ENCODE results near the gene FOXQ1. TPM values are rescaled to one million over a fixed set of nuclear protein-coding genes. Genes with fewer than 3 reads are reported as not detected.

FOXQ1 gene
- polyA plus RNA-seq, 1 of the 3 experiments (the other 2 are of a cell fraction) = not detected

GRCh38 chr6:1316489-1316971 is 4.6 kb downstream of the FOXQ1 start:
- H4K20me1 ChIP-seq (ENCODE audit: insufficient read depth) = no peaks in the 10 kb centered on the region
- no peak overlapping the region for H2AFZ ChIP-seq (ENCODE audit: low read depth)
- H3K4me1 ChIP-seq (ENCODE audit: control insufficient read depth in 1 of 2, insufficient read depth in 2 of 2, low read depth in 1 of 2, low read length in 1 of 2) = no peaks in the 10 kb centered on the region; a peak in 1 of 4 replicates
- no peaks in the 10 kb centered on the region for H3K36me3 ChIP-seq (replicated peaks in 1 of 2; ENCODE audit: control insufficient read depth in 1 of 2, insufficient read depth in 2 of 2, low read length in 1 of 2)
- ChIA-PET POLR2A (no interaction called here), CTCF (no interaction called here)
- H3K9ac ChIP-seq = no peak overlapping the region
- no peaks in the 10 kb centered on the region for H3K79me2 ChIP-seq (ENCODE audit: insufficient read depth)
- peak overlapping the region; percentile 38 to 58 for H3K4me3 ChIP-seq (ENCODE audit: low read depth in 2 of 2, low read length in 1 of 2)
- TF ChIP-seq EZH2phosphoT487 (IDR thresholded peaks at IDR 0.05; ENCODE audit: borderline replicate concordance, low read depth) (no peak), ZBTB33 (IDR thresholded peaks at IDR 0.05; ENCODE audit: borderline replicate concordance, low read depth) (no peak), TAF1 (IDR thresholded peaks at IDR 0.05; ENCODE audit: borderline replicate concordance, low read depth, low read length) (no peak), SIN3A (IDR thresholded peaks at IDR 0.05; ENCODE audit: borderline replicate concordance, low read depth, low read length) (no peak), FOXM1 (IDR thresholded peaks at IDR 0.05; ENCODE audit: low read depth) (no peak), MEF2A (IDR thresholded peaks at IDR 0.05; ENCODE audit: borderline replicate concordance, low read depth) (no peak)
- peaks cover 3% of the 10 kb centered on the region for H3F3A ChIP-seq (replicated peaks; ENCODE audit: insufficient read depth)
- peaks cover 38% of the 10 kb centered on the region for H3K27me3 ChIP-seq (ENCODE audit: insufficient read depth)
- no peak overlapping the region for H3K27ac ChIP-seq (ENCODE audit: low read depth in 2 of 2, low read length in 1 of 2)
- no peaks in the 10 kb centered on the region for H3K9me3 ChIP-seq
- whole genome bisulfite sequencing (ENCODE audit: low lambda C conversion rate) = 2% methylated on average over 7 of the region's 35 CpGs
- peak overlapping the region; percentile 71; the same call in 1 of the 2 replicates for H3K4me2 ChIP-seq
- H3K9me2 ChIP-seq = no peaks in the 10 kb centered on the region
- DNase-seq = peak; percentile 29

GRCh38 chr6:1317302-1317815 is 5.5 kb downstream of the FOXQ1 start:
- no peak overlapping the region for H3K4me3 ChIP-seq (ENCODE audit: low read depth in 2 of 2, low read length in 1 of 2)
- no peak overlapping the region for H3K27ac ChIP-seq (ENCODE audit: low read depth in 2 of 2, low read length in 1 of 2)
- no peak overlapping the region for H3K4me2 ChIP-seq
- no peaks in the 10 kb centered on the region for H3K36me3 ChIP-seq (replicated peaks in 1 of 2; ENCODE audit: control insufficient read depth in 1 of 2, insufficient read depth in 2 of 2, low read length in 1 of 2)
- TF ChIP-seq FOXM1 (IDR thresholded peaks at IDR 0.05; ENCODE audit: low read depth) (no peak), TEAD4 (IDR thresholded peaks at IDR 0.05; ENCODE audit: borderline replicate concordance, insufficient read depth) (no peak), USF2 (IDR thresholded peaks at IDR 0.05; ENCODE audit: borderline replicate concordance, low read depth, low read length) (no peak), GABPA (IDR thresholded peaks at IDR 0.05; ENCODE audit: low read depth) (no peak), MXI1 (IDR thresholded peaks at IDR 0.05; ENCODE audit: low read depth, low read length) (no peak), RCOR1 (IDR thresholded peaks at IDR 0.05; ENCODE audit: low read length) (no peak), SIN3A (IDR thresholded peaks at IDR 0.05; ENCODE audit: borderline replicate concordance, low read depth, low read length) (no peak), GATA2 (CRISPR knock-in tag; IDR thresholded peaks at IDR 0.05) (no peak), TCF12 (IDR thresholded peaks at IDR 0.05) (no peak), CHD2 (IDR thresholded peaks at IDR 0.05; ENCODE audit: low read length, partially characterized antibody) (no peak), PBX3 (IDR thresholded peaks at IDR 0.05) (no peak)
- no peak overlapping the region for H3K9ac ChIP-seq
- no peaks in the 10 kb centered on the region for H4K20me1 ChIP-seq (ENCODE audit: insufficient read depth)
- CTCF ChIA-PET = interaction anchor here (1.0 to 1.3 kb wide), 2 partner anchors 65 to 503 kb away, joined by 3 read pairs; no protein-coding TSS in a partner anchor
- H3K4me1 ChIP-seq (ENCODE audit: control insufficient read depth in 1 of 2, insufficient read depth in 2 of 2, low read depth in 1 of 2, low read length in 1 of 2) = no peaks in the 10 kb centered on the region; a peak in 1 of 4 replicates
- POLR2A ChIA-PET = no interaction called here
- DNase-seq = no peak
- WGBS (ENCODE audit: low lambda C conversion rate) = 75% methylated on average over 13 of the region's 43 CpGs
- H3K9me2 ChIP-seq = no peaks in the 10 kb centered on the region
- H3K27me3 ChIP-seq (ENCODE audit: insufficient read depth) = peaks cover 30% of the 10 kb centered on the region
- no peaks in the 10 kb centered on the region for H3K79me2 ChIP-seq (ENCODE audit: insufficient read depth)
- no peaks in the 10 kb centered on the region for H3K9me3 ChIP-seq
- H2AFZ ChIP-seq (ENCODE audit: low read depth) = no peak overlapping the region
- peaks cover 3% of the 10 kb centered on the region for H3F3A ChIP-seq (replicated peaks; ENCODE audit: insufficient read depth)

Measured in SK-N-SH (cell line).